Activated naive CD4-positive, alpha-beta T cell treated with anti-CD3 and anti-CD28 coated beads, Interleukin-2, amount 50 U/mL, for 16 hours (primary cell): Measurements from ENCODE around the gene BARD1.
"Not testable (repeated sequence)": the region's sequence is repeated elsewhere in the genome, so short reads cannot be mapped to it uniquely, and the experiment has no call there.

Experiments used
- DNase-seq: peaks from one replicate; pipeline ENCODE4 v3.0.0-alpha.2; 2020

The BARD1 gene

DNA sequence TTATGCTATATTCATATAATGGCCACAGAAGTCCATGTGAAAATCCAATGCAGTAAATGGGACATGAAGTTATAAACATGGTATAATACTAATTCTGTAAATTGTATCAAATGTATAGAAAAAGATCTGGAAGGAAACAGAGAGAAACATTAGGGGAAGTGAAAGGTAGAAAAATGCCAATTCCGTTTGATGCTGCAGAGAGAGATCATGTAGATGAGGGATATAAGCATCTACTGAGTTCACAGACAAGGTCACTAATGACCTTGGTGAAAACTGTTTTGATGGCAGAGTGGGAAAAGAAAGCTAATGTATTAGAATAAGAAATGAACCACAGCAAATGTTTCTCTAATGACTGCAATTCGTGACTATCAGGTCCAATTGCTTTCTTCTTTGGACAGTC is 56.0 kb downstream of the BARD1 start:
- DNase-seq, result no peak

GRCh38 chr2:214750529-214750928 is 59.0 kb downstream of the BARD1 start:
- DNase-seq, result no peak

- no peak for DNase-seq
These were observed 61.5 kb downstream of the BARD1 start for GRCh38 chr2:214747992-214748391.

- DNase-seq, result no peak
These were observed 67.4 kb downstream of the BARD1 start for GRCh38 chr2:214742119-214742518.

GRCh38 chr2:214740867-214741395 is 68.6 kb downstream of the BARD1 start:
- no peak for DNase-seq

DNA sequence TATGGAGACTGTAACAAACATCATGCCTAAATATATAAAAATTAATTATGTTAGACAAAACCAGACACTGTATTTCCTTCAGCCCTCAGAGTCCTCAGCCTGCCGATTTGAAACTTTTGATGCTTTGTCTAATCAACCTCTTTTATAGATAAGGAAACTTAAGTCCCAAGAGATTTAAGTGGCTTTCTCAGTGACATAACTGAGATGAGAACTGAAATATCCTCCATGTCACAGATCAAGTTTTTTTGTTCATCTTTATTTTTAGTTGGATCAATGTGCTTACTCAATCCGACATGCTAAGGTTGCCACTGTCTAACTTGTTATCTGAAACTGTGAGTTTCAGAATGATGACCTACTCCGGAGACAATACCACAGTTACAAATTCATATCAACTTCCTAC is 72.3 kb downstream of the BARD1 start:
- no peak for DNase-seq

- DNase-seq, result no peak
These were observed 78.6 kb downstream of the BARD1 start for GRCh38 chr2:214730800-214731407.

DNA sequence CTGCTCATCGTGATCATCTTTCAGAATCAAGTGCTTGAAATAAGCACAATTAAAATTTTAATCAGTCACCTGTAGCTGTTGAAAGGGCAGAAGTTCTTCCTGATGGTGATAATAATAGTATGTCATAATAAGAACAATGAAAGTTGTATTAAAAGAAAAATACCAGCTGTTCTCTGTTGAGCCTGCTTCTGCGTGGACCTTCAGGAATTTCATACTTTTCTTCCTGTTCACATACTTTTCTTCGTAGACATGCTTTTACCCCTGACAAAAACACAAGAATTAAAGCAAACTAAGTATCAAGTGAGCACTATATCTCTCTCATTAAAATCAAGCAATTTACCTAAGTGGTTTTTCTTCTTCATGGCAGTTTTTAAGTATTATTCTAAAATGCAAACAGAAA is 79.2 kb downstream of the BARD1 start:
- DNase-seq, result no peak

DNA sequence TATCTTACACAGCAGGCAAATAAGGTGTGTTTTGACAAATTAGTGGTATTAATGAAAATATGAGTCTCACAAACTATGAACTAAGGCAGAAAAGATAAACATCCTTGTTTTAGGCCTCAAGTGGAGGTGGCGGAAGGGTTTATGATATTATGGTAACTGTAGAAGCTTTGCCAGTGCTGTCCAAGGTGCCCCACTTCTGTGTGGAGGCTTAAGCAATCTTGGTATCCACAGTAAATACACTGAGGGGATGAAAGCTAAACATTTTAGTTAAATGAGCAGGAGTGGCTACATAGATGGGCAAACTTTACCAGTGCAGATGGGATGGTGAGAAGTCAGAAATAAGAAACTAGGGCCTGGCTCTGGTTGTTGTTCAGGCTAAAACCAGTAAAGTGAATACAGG is 84.7 kb downstream of the BARD1 start:
- no peak for DNase-seq

DNA sequence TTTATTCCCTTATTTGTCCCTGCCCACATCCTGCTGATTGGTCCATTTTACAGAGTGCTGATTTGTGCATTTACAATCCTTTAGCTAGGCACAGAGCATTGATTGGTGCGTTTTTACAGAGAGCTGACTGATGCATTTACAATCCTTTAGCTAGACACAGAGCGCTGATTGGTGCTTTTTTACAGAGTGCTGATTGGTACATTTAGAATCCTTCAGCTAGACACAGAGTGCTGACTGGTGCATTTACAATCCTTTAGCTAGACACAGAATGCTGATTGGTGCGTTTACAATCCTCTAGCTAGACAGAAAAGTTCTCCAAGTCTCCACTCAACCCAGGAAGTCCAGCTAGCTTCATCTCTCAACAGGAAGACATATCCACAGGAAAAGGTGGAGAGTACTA is 91.6 kb downstream of the BARD1 start:
- DNase-seq, result not testable (repeated sequence)

- DNase-seq, result no peak
These were observed 92.5 kb downstream of the BARD1 start for GRCh38 chr2:214716811-214717560.

DNA sequence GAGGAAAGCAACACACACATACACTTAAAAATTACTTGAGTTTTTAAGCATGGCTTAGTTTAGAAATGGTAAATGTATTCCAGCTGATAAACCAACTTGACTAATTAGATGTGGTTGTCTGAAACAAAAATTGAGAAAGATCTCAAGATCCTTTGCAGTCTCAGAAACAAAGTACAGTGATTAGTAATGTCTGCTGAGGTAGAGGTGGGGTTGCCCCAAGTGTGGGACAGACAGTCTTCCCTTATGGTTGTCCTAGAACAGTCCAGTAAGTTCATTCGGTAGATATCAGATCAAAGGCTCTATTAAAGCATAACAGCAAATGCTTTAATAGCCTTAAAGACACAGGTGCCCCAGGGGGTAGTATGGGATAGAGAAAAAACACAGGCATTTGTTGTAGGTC is 94.5 kb downstream of the BARD1 start:
- DNase-seq, result no peak

GRCh38 chr2:214713080-214713830 is 96.2 kb downstream of the BARD1 start:
- no peak for DNase-seq

GRCh38 chr2:214710729-214711128 is 98.8 kb downstream of the BARD1 start:
- DNase-seq, result no peak

- DNase-seq, result no peak
These were observed 102.5 kb downstream of the BARD1 start for GRCh38 chr2:214706986-214707385.

- DNase-seq, result no peak
These were observed 110.2 kb downstream of the BARD1 start for GRCh38 chr2:214699236-214699635.

- DNase-seq, result no peak
These were observed 112.8 kb downstream of the BARD1 start for GRCh38 chr2:214696681-214697080.

GRCh38 chr2:214695789-214696188 is 113.7 kb downstream of the BARD1 start:
- DNase-seq, result no peak

- not testable (repeated sequence) for DNase-seq
These were observed 125.9 kb downstream of the BARD1 start for GRCh38 chr2:214683557-214683956.

DNA sequence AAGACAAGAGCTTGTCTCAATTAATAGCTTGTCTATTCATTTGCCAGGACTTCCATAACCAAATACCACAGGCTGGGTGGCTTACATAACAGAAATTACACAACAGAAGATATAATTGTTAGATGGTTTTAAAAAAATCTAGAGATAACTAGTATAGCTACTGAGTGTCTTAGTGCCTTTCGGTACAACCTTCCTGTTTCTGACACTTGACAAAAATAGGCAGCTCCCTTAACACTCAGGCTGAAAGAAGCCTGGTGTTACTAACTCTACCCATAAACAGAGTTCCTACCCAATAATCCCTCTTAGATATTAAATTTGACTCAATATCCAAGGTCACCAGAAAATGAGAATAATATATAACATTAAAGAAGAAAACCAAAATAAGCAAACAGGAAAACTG is 129.7 kb downstream of the BARD1 start:
- DNase-seq, result no peak

GRCh38 chr2:214676421-214677089 is 132.9 kb downstream of the BARD1 start:
- no peak for DNase-seq
